SU-DHL-6 (cell line): ENCODE measurements around the gene AKAP1.

ENCODE experiments used
- H2AFZ ChIP-seq: fragments of 200-600 bp; sonication (generic); 2 replicates; pipeline ENCODE4 v1.6.1; 2014; ENCODE audit warnings: low read depth, mild to moderate bottlenecking, moderate library complexity, mixed read lengths, antibody characterized with exemption, low read length; ENCODE audit not compliant: severe bottlenecking
- H3F3A ChIP-seq: fragments of 200-600 bp; shearing (Covaris generic); 2 replicates; pipeline ENCODE4 v1.6.0; 2016; ENCODE audit warnings: antibody characterized with exemption, mild to moderate bottlenecking; ENCODE audit not compliant: insufficient read depth
- H3K27ac ChIP-seq: fragments of 200-600 bp; sonication (generic); 2 replicates; pipeline ENCODE4 v1.5.1; 2016; ENCODE audit warnings: low read depth, mild to moderate bottlenecking, low read length, moderate library complexity, mixed read lengths
- H3K27me3 ChIP-seq: fragments of 200-600 bp; sonication (generic), shearing (Covaris generic); 2 replicates; pipeline ENCODE4 v1.6.0; 2014; ENCODE audit warnings: mild to moderate bottlenecking, low read length
- H3K36me3 ChIP-seq: fragments of 200-600 bp; sonication (generic); 2 replicates; pipeline ENCODE4 v1.6.1; 2014; ENCODE audit warnings: mild to moderate bottlenecking, low read length, mixed read lengths
- H3K4me2 ChIP-seq: fragments of 300-600, 200-600 bp; shearing (Covaris generic), sonication (generic); 2 replicates; pipeline ENCODE4 v1.6.0; 2014; ENCODE audit warnings: low read length, low read depth, mild to moderate bottlenecking; ENCODE audit not compliant: poor library complexity, severe bottlenecking
- H3K4me3 ChIP-seq: fragments of 200-600 bp; sonication (generic); 2 replicates; pipeline ENCODE4 v1.5.1; 2014; ENCODE audit warnings: antibody characterized with exemption, low read length, mild to moderate bottlenecking, mixed read lengths; ENCODE audit not compliant: insufficient read depth, poor library complexity, severe bottlenecking
- H3K79me2 ChIP-seq: fragments of 200-600 bp; sonication (generic); 2 replicates; pipeline ENCODE4 v1.6.1; 2014; ENCODE audit warnings: mild to moderate bottlenecking, low read length, moderate library complexity; ENCODE audit not compliant: insufficient read depth
- H3K9ac ChIP-seq: fragments of 200-600 bp; sonication (generic); 2 replicates; pipeline ENCODE4 v1.7.0; 2014; ENCODE audit warnings: mild to moderate bottlenecking, low read length
- H3K9me2 ChIP-seq: fragments of 200-600 bp; sonication (generic); replicated peaks from 2 replicates; pipeline ENCODE4 v1.6.1; 2014; ENCODE audit warnings: low read length; ENCODE audit not compliant: insufficient read depth
- H3K9me3 ChIP-seq: fragments of 200-600 bp; sonication (generic); 2 replicates; pipeline ENCODE4 v1.6.1; 2014; ENCODE audit warnings: low read length, mixed read lengths; ENCODE audit not compliant: insufficient read depth
- H4K20me1 ChIP-seq: fragments of 200-600 bp; sonication (generic); 2 replicates; pipeline ENCODE4 v1.6.1; 2014; ENCODE audit warnings: low read depth, mild to moderate bottlenecking, antibody characterized with exemption, low read length, moderate library complexity, mixed read lengths
- CTCF ChIP-seq: fragments of 200-600 bp; sonication (generic); IDR thresholded peaks from one replicate; pipeline ENCODE4 v1.5.1; 2017; ENCODE audit warnings: antibody characterized with exemption, mild to moderate bottlenecking, low read length, moderate library complexity; ENCODE audit not compliant: insufficient read depth, poor library complexity, severe bottlenecking
- EZH2phosphoT487 ChIP-seq: fragments of 200-600 bp; sonication (generic), shearing (Covaris generic); conservative IDR thresholded peaks from 2 replicates; pipeline ENCODE4 v1.6.1; 2018; ENCODE audit warnings: mild to moderate bottlenecking, antibody characterized with exemption, low read length, moderate library complexity, mixed read lengths

The AKAP1 gene

GRCh38 chr17:57080718-57081117 lies 4.3 kb upstream of the AKAP1 start:
- Histone ChIP-seq H2AFZ (no peak overlapping the region), H3F3A (no peaks in the 10 kb centered on the region), H3K4me2 (no peak overlapping the region), H3K79me2 (peaks cover 4% of the 10 kb centered on the region; the same call in 1 of the 2 replicates), H3K9ac (no peak overlapping the region), H3K9me2 (no peaks in the 10 kb centered on the region), H3K4me3 (no peak overlapping the region), H3K27me3 (no peaks in the 10 kb centered on the region), H3K9me3 (no peaks in the 10 kb centered on the region), H3K27ac (no peak overlapping the region), H3K36me3 (no peaks in the 10 kb centered on the region), H4K20me1 (no peaks in the 10 kb centered on the region)
- TF ChIP-seq EZH2phosphoT487, result no peak
- TF ChIP-seq CTCF, result no peak

GRCh38 chr17:57082441-57082840 lies 2.6 kb upstream of the AKAP1 start:
- Histone ChIP-seq H3K9me2 (no peaks in the 10 kb centered on the region), H3K36me3 (no peaks in the 10 kb centered on the region; the same call in 1 of the 2 replicates), H3K4me3 (no peak overlapping the region), H3K27me3 (no peaks in the 10 kb centered on the region), H3K79me2 (peaks cover 21% of the 10 kb centered on the region), H3K27ac (no peak overlapping the region), H4K20me1 (peaks cover 10% of the 10 kb centered on the region), H3K9me3 (no peaks in the 10 kb centered on the region), H2AFZ (no peak overlapping the region), H3K9ac (no peak overlapping the region), H3K4me2 (no peak overlapping the region), H3F3A (no peaks in the 10 kb centered on the region)
- no peak for TF ChIP-seq CTCF
- no peak for TF ChIP-seq EZH2phosphoT487

- Histone ChIP-seq H3K4me2 (peak overlapping the region; percentile 92), H3K4me3 (peak overlapping the region; percentile 95), H3K36me3 (no peaks in the 10 kb centered on the region; the same call in 1 of the 2 replicates), H3K9me2 (no peaks in the 10 kb centered on the region), H3K9ac (peak overlapping the region; percentile 83), H3K27me3 (no peaks in the 10 kb centered on the region), H3F3A (no peaks in the 10 kb centered on the region), H3K9me3 (no peaks in the 10 kb centered on the region), H3K27ac (peak overlapping the region; percentile 61), H2AFZ (peak overlapping the region; percentile 86), H3K79me2 (peaks cover 41% of the 10 kb centered on the region), H4K20me1 (peaks cover 18% of the 10 kb centered on the region)
- no peak for TF ChIP-seq EZH2phosphoT487
- TF ChIP-seq CTCF, result no peak
Observed at GRCh38 chr17:57084361-57084801, 665 bp upstream of the AKAP1 start.
